ENCODE results near the gene OR10J4. TPM values are rescaled to one million over a fixed set of nuclear protein-coding genes. Genes with fewer than 3 reads are reported as not detected.

OR10J4 gene
- total and polyA plus RNA-seq, 7 experiments from 2014 or later = not detected

DNA sequence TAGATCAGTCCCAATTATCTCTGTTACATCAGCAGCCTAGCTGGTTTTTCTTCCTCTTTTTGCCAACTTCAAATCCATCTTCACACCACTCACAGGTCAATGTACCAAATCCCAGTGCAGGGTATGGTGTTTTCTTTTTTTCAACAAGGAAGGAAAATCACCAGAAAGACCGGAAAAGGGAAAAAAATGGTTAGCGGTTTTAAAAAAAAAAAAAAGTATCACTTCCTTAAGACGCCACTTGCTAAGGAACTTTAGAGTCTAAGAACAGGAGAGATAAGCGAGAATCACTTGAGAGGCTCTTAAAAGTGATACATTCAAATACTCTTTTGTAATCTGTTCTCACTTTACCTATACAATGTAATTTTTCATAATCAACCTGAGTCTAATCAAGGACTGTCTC, 4.5 kb downstream of the OR10J4 start:
- ATAC-seq (no peak), DNase-seq (no peak)
- no peaks in the 10 kb centered on the region for H3K27me3 ChIP-seq (ENCODE audit: control insufficient read depth in 2 of 2, insufficient read depth in 2 of 2, low read length in 2 of 2)
- H3K36me3 ChIP-seq (ENCODE audit: control insufficient read depth in 2 of 3, insufficient read depth in 3 of 3, low read length in 3 of 3) = no peaks in the 10 kb centered on the region
- ChIA-PET POLR2A (no interaction called here), CTCF (no interaction called here)
- no peaks in the 10 kb centered on the region for H3K4me1 ChIP-seq (ENCODE audit: control insufficient read depth in 2 of 2, insufficient read depth in 2 of 2, low read length in 2 of 2)
- H3K27ac ChIP-seq (ENCODE audit: low read depth, low read length) = no peak overlapping the region
- Mint-ChIP-seq H3K9me3 (peaks cover 0 to 1% (median 0%) of the 10 kb centered on the region in 11 donors), H3K27me3 (peaks cover 0 to 43% (median 20%) of the 10 kb centered on the region in 5 donors), H3K27ac (no peak overlapping the region), H3K4me1 (peaks cover 0 to 1% (median 0%) of the 10 kb centered on the region in 7 donors), H3K4me3 (no peak overlapping the region), H3K36me3 (no peaks in the 10 kb centered on the region)
- no peak overlapping the region for H3K4me3 ChIP-seq (ENCODE audit: low read length)
- H3K9me3 ChIP-seq (ENCODE audit: control insufficient read depth in 2 of 3, low read length in 3 of 3) = no peaks in the 10 kb centered on the region
- intact Hi-C loops (cut with micrococcal nuclease) = no loop called here

GRCh38 chr1:159439422-159439821, 7.4 kb downstream of the OR10J4 start, which contains the start of gene OR10J1:
TSS of gene OR10J1 (plus strand) at chr1:159439722. CDS start at chr1:159439792, 70 bp downstream.
- Histone ChIP-seq H3K27ac (ENCODE audit: low read depth, low read length) (no peak within 1 kb of the TSS), H3K4me1 (ENCODE audit: control insufficient read depth in 2 of 2, insufficient read depth in 2 of 2, low read length in 2 of 2) (no peaks in the 10 kb centered on the region), H3K36me3 (ENCODE audit: control insufficient read depth in 2 of 3, insufficient read depth in 3 of 3, low read length in 3 of 3) (no peaks in the 10 kb centered on the region), H3K4me3 (ENCODE audit: low read length) (no peak within 1 kb of the TSS), H3K27me3 (ENCODE audit: control insufficient read depth in 2 of 2, insufficient read depth in 2 of 2, low read length in 2 of 2) (no peaks in the 10 kb centered on the region), H3K9me3 (ENCODE audit: control insufficient read depth in 2 of 3, low read length in 3 of 3) (no peaks in the 10 kb centered on the region)
- Mint-ChIP-seq H3K9me3 (peaks cover 0 to 3% (median 0%) of the 10 kb centered on the region in 11 donors), H3K36me3 (no peaks in the 10 kb centered on the region), H3K27me3 (peaks cover 0 to 56% (median 17%) of the 10 kb centered on the region in 5 donors), H3K4me1 (peaks cover 0 to 3% (median 0%) of the 10 kb centered on the region in 7 donors), H3K4me3 (no peak within 1 kb of the TSS), H3K27ac (no peak within 1 kb of the TSS)
- no peak for ATAC-seq
- ChIA-PET POLR2A (no interaction called here), CTCF (no interaction called here)
- intact Hi-C loops (cut with micrococcal nuclease) = no loop called here
- DNase-seq = no peak

GRCh38 chr1:159441360-159441759, 9.4 kb downstream of the OR10J4 start:
- Mint-ChIP-seq H3K4me3 (no peak overlapping the region), H3K9me3 (peaks cover 0 to 3% (median 0%) of the 10 kb centered on the region in 11 donors), H3K27ac (no peak overlapping the region), H3K27me3 (peaks cover 0 to 42% (median 17%) of the 10 kb centered on the region in 5 donors), H3K36me3 (no peaks in the 10 kb centered on the region), H3K4me1 (peaks cover 0 to 3% (median 0%) of the 10 kb centered on the region in 7 donors)
- Histone ChIP-seq H3K9me3 (ENCODE audit: control insufficient read depth in 2 of 3, low read length in 3 of 3) (no peaks in the 10 kb centered on the region), H3K4me1 (ENCODE audit: control insufficient read depth in 2 of 2, insufficient read depth in 2 of 2, low read length in 2 of 2) (no peaks in the 10 kb centered on the region), H3K4me3 (ENCODE audit: low read length) (no peak overlapping the region), H3K27ac (ENCODE audit: low read depth, low read length) (no peak overlapping the region), H3K27me3 (ENCODE audit: control insufficient read depth in 2 of 2, insufficient read depth in 2 of 2, low read length in 2 of 2) (no peaks in the 10 kb centered on the region), H3K36me3 (ENCODE audit: control insufficient read depth in 2 of 3, insufficient read depth in 3 of 3, low read length in 3 of 3) (no peaks in the 10 kb centered on the region)
- ATAC-seq (no peak), DNase-seq (no peak)
- CTCF ChIA-PET = no interaction called here
- intact Hi-C loops (cut with micrococcal nuclease) = no loop called here
- POLR2A ChIA-PET = no interaction called here

DNA sequence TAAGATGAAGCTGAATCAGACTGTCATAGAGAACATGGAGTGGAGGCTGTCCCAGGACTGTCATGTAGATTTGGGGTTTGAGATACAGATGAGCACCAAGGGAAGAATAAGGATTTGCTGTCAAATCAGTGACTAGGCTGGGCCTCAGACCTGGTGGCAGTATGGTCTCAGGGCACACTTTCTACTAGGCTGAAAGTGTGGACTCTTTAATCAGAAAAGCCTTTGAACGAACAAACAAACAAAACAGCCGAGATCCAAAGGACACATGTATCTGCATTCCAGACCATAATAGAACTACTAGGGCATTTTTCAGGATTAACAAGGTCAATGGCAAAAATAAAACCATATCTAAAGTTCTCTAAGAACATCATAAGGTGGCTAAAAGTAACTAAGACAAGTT, 10.4 kb downstream of the OR10J4 start:
- Histone ChIP-seq H3K4me1 (ENCODE audit: control insufficient read depth in 2 of 2, insufficient read depth in 2 of 2, low read length in 2 of 2) (no peaks in the 10 kb centered on the region), H3K36me3 (ENCODE audit: control insufficient read depth in 2 of 3, insufficient read depth in 3 of 3, low read length in 3 of 3) (no peaks in the 10 kb centered on the region), H3K4me3 (ENCODE audit: low read length) (no peak overlapping the region), H3K9me3 (ENCODE audit: control insufficient read depth in 2 of 3, low read length in 3 of 3) (no peaks in the 10 kb centered on the region), H3K27me3 (ENCODE audit: control insufficient read depth in 2 of 2, insufficient read depth in 2 of 2, low read length in 2 of 2) (no peaks in the 10 kb centered on the region), H3K27ac (ENCODE audit: low read depth, low read length) (no peak overlapping the region)
- H3K27me3 Mint-ChIP-seq = peaks cover 0 to 45% (median 17%) of the 10 kb centered on the region in 5 donors
- CTCF ChIA-PET = no interaction called here
- ATAC-seq = no peak
- H3K36me3 Mint-ChIP-seq = no peaks in the 10 kb centered on the region
- POLR2A ChIA-PET = no interaction called here
- intact Hi-C loops (cut with micrococcal nuclease) = no loop called here
- H3K27ac Mint-ChIP-seq = no peak overlapping the region
- no peak overlapping the region for H3K4me3 Mint-ChIP-seq
- H3K9me3 Mint-ChIP-seq = peaks cover 0 to 5% (median 3%) of the 10 kb centered on the region in 11 donors
- peaks cover 0 to 3% (median 0%) of the 10 kb centered on the region in 7 donors for H3K4me1 Mint-ChIP-seq
- no peak for DNase-seq

DNA sequence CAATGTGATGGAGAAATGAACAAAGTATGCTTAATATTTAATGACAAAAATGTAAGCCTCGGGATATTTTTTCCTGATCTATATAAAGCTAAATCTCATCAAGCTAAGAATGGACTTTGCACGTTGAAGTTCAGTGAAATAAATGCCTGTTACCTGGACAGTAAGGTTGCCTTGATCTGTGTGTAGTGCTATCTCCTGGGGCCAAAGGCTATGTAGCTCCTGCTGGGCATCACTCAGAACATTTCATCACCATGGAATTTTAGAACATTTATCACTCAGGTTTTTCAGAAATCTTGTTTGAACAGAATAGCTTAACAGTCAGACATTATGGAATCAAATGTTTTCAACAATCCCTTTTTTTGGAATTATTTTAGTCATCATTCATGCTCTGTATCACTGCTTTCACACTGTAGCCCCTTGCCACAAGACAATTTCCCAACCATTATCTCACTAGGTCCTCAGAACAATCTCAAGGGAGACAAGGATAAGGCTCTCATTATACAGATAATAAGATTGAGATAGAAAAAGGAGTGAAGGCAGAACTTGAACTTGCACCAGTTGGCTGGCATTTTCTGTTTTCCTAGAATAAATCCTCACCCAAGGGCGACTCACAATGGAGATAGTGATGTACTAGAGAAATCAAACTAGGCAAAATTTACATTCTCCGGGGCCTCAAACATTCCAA, 11.2 kb downstream of the OR10J4 start:
- H3K4me1 Mint-ChIP-seq = peaks cover 0 to 3% (median 0%) of the 10 kb centered on the region in 7 donors
- peaks cover 0 to 12% (median 6%) of the 10 kb centered on the region in 11 donors for H3K9me3 Mint-ChIP-seq
- Histone ChIP-seq H3K27me3 (ENCODE audit: control insufficient read depth in 2 of 2, insufficient read depth in 2 of 2, low read length in 2 of 2) (no peaks in the 10 kb centered on the region), H3K36me3 (ENCODE audit: control insufficient read depth in 2 of 3, insufficient read depth in 3 of 3, low read length in 3 of 3) (no peaks in the 10 kb centered on the region), H3K27ac (ENCODE audit: low read depth, low read length) (no peak overlapping the region), H3K4me1 (ENCODE audit: control insufficient read depth in 2 of 2, insufficient read depth in 2 of 2, low read length in 2 of 2) (no peaks in the 10 kb centered on the region), H3K9me3 (ENCODE audit: control insufficient read depth in 2 of 3, low read length in 3 of 3) (no peaks in the 10 kb centered on the region), H3K4me3 (ENCODE audit: low read length) (no peak overlapping the region)
- no peak for DNase-seq
- ChIA-PET CTCF (no interaction called here), POLR2A (no interaction called here)
- H3K4me3 Mint-ChIP-seq = no peak overlapping the region
- ATAC-seq = no peak
- H3K36me3 Mint-ChIP-seq = peaks cover 0 to 4% (median 0%) of the 10 kb centered on the region in 5 donors
- H3K27me3 Mint-ChIP-seq = peaks cover 0 to 40% (median 11%) of the 10 kb centered on the region in 5 donors
- intact Hi-C loops (cut with micrococcal nuclease) = no loop called here
- no peak overlapping the region for H3K27ac Mint-ChIP-seq

DNA sequence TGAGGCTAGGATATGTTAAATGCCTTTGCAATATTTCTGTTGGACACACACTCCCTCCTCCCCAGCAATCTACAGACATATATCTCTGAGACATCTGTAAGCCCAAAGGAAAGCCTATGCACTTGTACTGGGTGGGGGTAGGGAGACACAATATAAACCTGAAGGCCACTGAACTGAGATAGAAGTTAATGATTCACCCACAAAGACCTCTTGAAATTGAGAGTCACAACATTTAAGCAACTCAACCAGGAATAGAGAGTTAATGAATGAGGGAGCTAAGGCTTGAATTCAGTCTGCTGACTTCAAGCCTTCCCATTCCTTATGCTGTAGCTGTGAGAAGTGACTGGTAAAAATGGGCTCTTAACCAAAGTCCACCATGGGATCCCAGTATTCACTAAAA, 12.5 kb downstream of the OR10J4 start:
- ChIA-PET POLR2A (no interaction called here), CTCF (interaction anchor here (0.6 kb wide), 1 partner anchor 1317 kb away, joined by 10 read pairs; no protein-coding TSS in a partner anchor)
- Histone ChIP-seq H3K27me3 (ENCODE audit: control insufficient read depth in 2 of 2, insufficient read depth in 2 of 2, low read length in 2 of 2) (no peaks in the 10 kb centered on the region), H3K9me3 (ENCODE audit: control insufficient read depth in 2 of 3, low read length in 3 of 3) (no peaks in the 10 kb centered on the region), H3K27ac (ENCODE audit: low read depth, low read length) (no peak overlapping the region), H3K36me3 (ENCODE audit: control insufficient read depth in 2 of 3, insufficient read depth in 3 of 3, low read length in 3 of 3) (no peaks in the 10 kb centered on the region), H3K4me1 (ENCODE audit: control insufficient read depth in 2 of 2, insufficient read depth in 2 of 2, low read length in 2 of 2) (no peaks in the 10 kb centered on the region), H3K4me3 (ENCODE audit: low read length) (no peak overlapping the region)
- DNase-seq = no peak
- H3K4me3 Mint-ChIP-seq = no peak overlapping the region
- peaks cover 0 to 32% (median 7%) of the 10 kb centered on the region in 5 donors for H3K27me3 Mint-ChIP-seq
- ATAC-seq = no peak
- H3K36me3 Mint-ChIP-seq = peaks cover 0 to 5% (median 0%) of the 10 kb centered on the region in 5 donors
- intact Hi-C loops (cut with micrococcal nuclease) = no loop called here
- H3K4me1 Mint-ChIP-seq = peaks cover 0 to 3% (median 0%) of the 10 kb centered on the region in 7 donors
- peaks cover 0 to 22% (median 10%) of the 10 kb centered on the region in 11 donors for H3K9me3 Mint-ChIP-seq
- H3K27ac Mint-ChIP-seq = no peak overlapping the region

DNA sequence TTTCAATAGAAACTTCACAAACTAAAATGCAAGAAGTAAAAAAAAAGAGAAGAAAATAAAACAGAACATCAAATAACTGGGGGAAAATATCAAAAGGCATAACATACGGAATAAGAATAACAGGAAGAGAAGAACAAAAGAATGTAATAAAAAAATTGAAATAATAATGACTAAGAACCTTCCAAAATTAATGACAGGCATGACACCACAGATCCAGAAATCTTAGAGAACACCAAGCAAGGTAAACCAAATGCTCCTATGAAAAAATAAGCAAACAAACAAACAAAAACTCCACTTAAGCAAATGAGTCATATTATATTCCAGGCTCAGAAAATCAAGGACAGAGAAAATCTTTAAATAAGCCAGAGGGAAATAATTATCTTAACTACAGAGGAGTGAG, 16.2 kb downstream of the OR10J4 start:
- H3K4me1 Mint-ChIP-seq = no peaks in the 10 kb centered on the region
- Histone ChIP-seq H3K27me3 (ENCODE audit: control insufficient read depth in 2 of 2, insufficient read depth in 2 of 2, low read length in 2 of 2) (no peaks in the 10 kb centered on the region), H3K9me3 (ENCODE audit: control insufficient read depth in 2 of 3, low read length in 3 of 3) (no peaks in the 10 kb centered on the region), H3K4me1 (ENCODE audit: control insufficient read depth in 2 of 2, insufficient read depth in 2 of 2, low read length in 2 of 2) (no peaks in the 10 kb centered on the region), H3K27ac (ENCODE audit: low read depth, low read length) (no peak overlapping the region), H3K4me3 (ENCODE audit: low read length) (no peak overlapping the region), H3K36me3 (ENCODE audit: control insufficient read depth in 2 of 3, insufficient read depth in 3 of 3, low read length in 3 of 3) (no peaks in the 10 kb centered on the region)
- intact Hi-C loops (cut with micrococcal nuclease) = no loop called here
- peaks cover 0 to 5% (median 0%) of the 10 kb centered on the region in 5 donors for H3K36me3 Mint-ChIP-seq
- ATAC-seq (no peak), DNase-seq (no peak)
- CTCF ChIA-PET = no interaction called here
- no peak overlapping the region for H3K4me3 Mint-ChIP-seq
- no peak overlapping the region for H3K27ac Mint-ChIP-seq
- peaks cover 0 to 47% (median 16%) of the 10 kb centered on the region in 11 donors for H3K9me3 Mint-ChIP-seq
- POLR2A ChIA-PET = no interaction called here
- peaks cover 0 to 16% (median 5%) of the 10 kb centered on the region in 5 donors for H3K27me3 Mint-ChIP-seq
